Neural cell (in vitro differentiated cells): ENCODE measurements around the gene DNM2.

Experiments used
- CTCF ChIP-seq: fragments of 450-650 bp; IDR thresholded peaks from 2 replicates; pipeline ENCODE4 v1.5.1; 2014; ENCODE audit warnings: antibody characterized with exemption, mild to moderate bottlenecking, moderate library complexity; ENCODE audit not compliant: poor library complexity, severe bottlenecking
- MXI1 ChIP-seq: fragments of 450-650 bp; conservative IDR thresholded peaks from 2 replicates; pipeline ENCODE4 v1.6.1; 2014; ENCODE audit warnings: antibody characterized with exemption, mild to moderate bottlenecking; ENCODE audit not compliant: poor library complexity, severe bottlenecking
- POLR2AphosphoS5 ChIP-seq: IDR thresholded peaks from 2 replicates; pipeline ENCODE4 v1.6.1; 2012
- RAD21 ChIP-seq: fragments of 450-650 bp; conservative IDR thresholded peaks from 2 replicates; pipeline ENCODE4 v1.6.1; 2014; ENCODE audit warnings: antibody characterized with exemption, mild to moderate bottlenecking, moderate library complexity
- TAF1 ChIP-seq: IDR thresholded peaks from 2 replicates; pipeline ENCODE4 v1.6.1; 2012; ENCODE audit warnings: low read depth

- TF ChIP-seq RAD21 (no peak), MXI1 (no peak), POLR2AphosphoS5 (no peak), CTCF (no peak), TAF1 (no peak)
These were observed 156.1 kb downstream of the DNM2 start for GRCh38 chr19:10874024-10874423.
